Uterus (tissue), 2 donors: ENCODE data around the gene EPHB2.

Experiments used
- CTCF ChIP-seq, 4 experiments: fragments of 200-600 bp in 2 of 4; fragments of 450-650 bp in 2 of 4; sonication (generic) in 2 of 4; IDR thresholded peaks; one replicate each; pipeline ENCODE4 v1.5.1; 2016 to 2019; ENCODE audit warnings: antibody characterized with exemption in 4 of 4, mild to moderate bottlenecking in 2 of 4, moderate library complexity in 1 of 4
- POLR2A ChIP-seq, 2 donors: fragments of 450-650 bp; IDR thresholded peaks; one replicate each; pipeline ENCODE4 v1.6.1; 2016; ENCODE audit warnings: antibody characterized with exemption in 2 of 2, mild to moderate bottlenecking in 1 of 2, moderate library complexity in 1 of 2

- TF ChIP-seq CTCF (IDR thresholded peaks at IDR 0.05) (no peak), POLR2A (IDR thresholded peaks at IDR 0.05) (no peak)
Measured at GRCh38 chr1:22694172-22694571, 16.5 kb upstream of the EPHB2 start.
